Measurements from ENCODE around the gene DARS2.
"Not testable (repeated sequence)": the region's sequence is repeated elsewhere in the genome, so short reads cannot be mapped to it uniquely, and the experiment has no call there.

DARS2 gene

DNA sequence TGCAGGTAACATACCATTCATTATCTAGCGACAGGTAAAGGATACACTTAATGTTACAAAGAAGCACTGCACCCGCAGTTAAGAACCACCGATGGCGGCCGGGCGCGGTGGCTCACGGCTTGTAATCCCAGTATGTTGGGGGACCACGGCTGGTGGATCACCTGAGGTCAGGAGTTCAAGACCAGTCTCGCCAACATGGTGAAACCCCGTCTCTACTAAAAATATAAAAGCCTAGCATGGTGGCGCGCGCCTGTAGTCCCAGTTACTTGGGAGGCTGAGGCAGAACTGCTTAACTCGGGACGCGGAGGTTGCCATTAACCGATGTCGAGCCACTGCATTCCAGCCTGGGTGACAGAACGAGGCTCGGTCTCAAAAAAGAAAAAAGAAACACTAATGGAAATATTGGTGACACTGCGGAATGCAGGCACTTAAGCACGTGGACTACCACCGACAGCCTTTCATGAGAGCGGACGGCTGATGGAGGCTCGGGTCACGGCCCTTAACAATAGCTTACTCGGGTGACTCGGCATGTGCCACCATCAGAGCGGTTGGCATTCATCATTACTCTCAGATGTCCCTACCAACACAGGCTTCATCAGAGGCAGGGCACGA is 42.8 kb downstream of the DARS2 start:
- no peak for DNase-seq (ENCODE audit: low spot score in 2 of 2)
- ATAC-seq: no peak
- H3K36me3 Mint-ChIP-seq: peaks cover 82% of the 10 kb centered on the region
- no peaks in the 10 kb centered on the region for H3K9me3 Mint-ChIP-seq
- peak overlapping the region; percentile 99 for H3K27ac Mint-ChIP-seq
- peak overlapping the region; percentile 94 for H3K4me3 Mint-ChIP-seq
- H3K4me1 Mint-ChIP-seq: peaks cover 72% of the 10 kb centered on the region

DNA sequence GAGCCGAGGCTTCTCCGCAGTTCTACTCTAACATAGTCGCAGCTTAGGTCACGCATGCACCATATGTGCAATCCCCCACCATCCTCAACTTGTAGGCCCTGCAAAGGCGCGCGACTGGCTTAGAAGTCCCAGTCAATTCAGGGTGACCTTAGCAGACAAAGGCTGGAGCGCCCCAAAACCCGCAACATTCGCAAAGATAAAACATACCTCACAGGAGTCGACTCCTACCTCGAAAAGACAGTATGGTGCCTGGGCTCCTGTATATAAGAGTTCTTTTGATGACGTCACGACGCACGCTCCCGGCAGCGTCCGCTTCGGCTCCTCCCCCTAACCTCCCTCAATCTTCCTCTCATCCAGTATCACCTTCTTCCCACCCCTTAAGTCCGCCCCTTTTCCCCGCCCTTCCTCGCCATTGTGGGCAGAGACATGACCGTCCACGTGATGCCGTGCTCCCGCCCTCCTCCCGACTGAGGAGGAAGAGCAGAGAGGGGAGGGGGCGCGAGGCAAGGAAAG is 43.3 kb downstream of the DARS2 start, which contains the start of gene GAS5:
Gene GAS5 (minus strand): TSS at position 237 of the 513 bp plus-strand sequence.
- DNase-seq (ENCODE audit: low spot score in 2 of 2) (peak; percentile 81 to 99), ATAC-seq (peak; percentile 82)
- H3K4me3 Mint-ChIP-seq: peak within 1 kb of the TSS; percentile 94
- peaks cover 77% of the 10 kb centered on the region for H3K36me3 Mint-ChIP-seq
- H3K9me3 Mint-ChIP-seq: no peaks in the 10 kb centered on the region
- peak within 1 kb of the TSS; percentile 99 for H3K27ac Mint-ChIP-seq
- peaks cover 67% of the 10 kb centered on the region for H3K4me1 Mint-ChIP-seq

DNA sequence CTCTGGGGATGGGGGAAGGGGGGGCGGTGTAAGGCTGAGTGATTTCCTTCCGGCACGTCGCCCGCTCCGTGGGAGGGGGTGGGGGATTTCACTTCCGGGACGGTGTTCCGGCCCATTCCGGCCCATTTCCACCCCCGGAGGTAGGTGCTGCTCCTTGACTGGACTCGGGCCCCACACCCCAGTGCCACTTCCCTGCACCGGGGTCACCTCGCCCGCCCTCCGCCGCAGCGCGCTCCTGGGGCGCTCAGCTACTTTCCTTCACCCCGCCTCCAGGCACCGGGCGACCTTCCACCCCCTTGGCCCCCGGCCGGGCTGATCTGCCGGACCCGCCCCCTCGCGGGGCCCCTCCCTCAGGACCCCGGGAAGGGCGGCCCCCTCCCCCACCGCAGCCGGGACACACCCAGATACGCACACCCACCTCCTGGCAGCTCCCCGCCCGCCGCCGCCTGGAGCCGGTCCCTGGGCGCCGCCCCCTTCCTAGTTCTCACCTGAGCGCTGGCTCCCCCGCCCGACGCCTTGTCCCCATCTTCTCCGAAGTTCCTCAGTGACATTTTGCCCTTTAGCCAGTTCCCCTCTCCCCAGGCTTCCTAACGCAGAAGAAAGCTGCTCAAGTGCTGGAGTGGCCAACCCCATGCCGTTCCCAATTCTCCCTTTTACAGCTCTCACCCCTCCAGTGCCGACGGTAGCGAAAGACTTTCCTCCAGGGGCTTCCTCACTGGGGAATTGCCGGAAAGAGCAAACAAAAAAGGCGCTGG is 44.0 kb downstream of the DARS2 start, which contains the start of gene ZBTB37:
Gene ZBTB37 (plus strand): TSS at position 115 of the 755 bp plus-strand sequence. CDS start 1,846 bp downstream, outside the sequence.
- H3K9me3 Mint-ChIP-seq: no peaks in the 10 kb centered on the region
- H3K4me3 Mint-ChIP-seq: peak within 1 kb of the TSS; percentile 94

GRCh38 chr1:173869021-173869359 is 44.5 kb downstream of the DARS2 start:
- Mint-ChIP-seq H3K4me1 (peaks cover 62% of the 10 kb centered on the region), H3K36me3 (peaks cover 74% of the 10 kb centered on the region), H3K9me3 (no peaks in the 10 kb centered on the region), H3K4me3 (peak overlapping the region; percentile 94), H3K27ac (peak overlapping the region; percentile 99)
- ATAC-seq (no peak), DNase-seq (ENCODE audit: low spot score in 2 of 2) (no peak)

More for the DNA sequence above, 44.0 kb downstream of the DARS2 start, which contains the start of gene ZBTB37:
- H3K27ac Mint-ChIP-seq: peak within 1 kb of the TSS; percentile 99
- DNase-seq (ENCODE audit: low spot score in 2 of 2): peak; percentile 84 to 97
- peak; percentile 75 for ATAC-seq
- H3K4me1 Mint-ChIP-seq: peaks cover 65% of the 10 kb centered on the region
- peaks cover 74% of the 10 kb centered on the region for H3K36me3 Mint-ChIP-seq

DNA sequence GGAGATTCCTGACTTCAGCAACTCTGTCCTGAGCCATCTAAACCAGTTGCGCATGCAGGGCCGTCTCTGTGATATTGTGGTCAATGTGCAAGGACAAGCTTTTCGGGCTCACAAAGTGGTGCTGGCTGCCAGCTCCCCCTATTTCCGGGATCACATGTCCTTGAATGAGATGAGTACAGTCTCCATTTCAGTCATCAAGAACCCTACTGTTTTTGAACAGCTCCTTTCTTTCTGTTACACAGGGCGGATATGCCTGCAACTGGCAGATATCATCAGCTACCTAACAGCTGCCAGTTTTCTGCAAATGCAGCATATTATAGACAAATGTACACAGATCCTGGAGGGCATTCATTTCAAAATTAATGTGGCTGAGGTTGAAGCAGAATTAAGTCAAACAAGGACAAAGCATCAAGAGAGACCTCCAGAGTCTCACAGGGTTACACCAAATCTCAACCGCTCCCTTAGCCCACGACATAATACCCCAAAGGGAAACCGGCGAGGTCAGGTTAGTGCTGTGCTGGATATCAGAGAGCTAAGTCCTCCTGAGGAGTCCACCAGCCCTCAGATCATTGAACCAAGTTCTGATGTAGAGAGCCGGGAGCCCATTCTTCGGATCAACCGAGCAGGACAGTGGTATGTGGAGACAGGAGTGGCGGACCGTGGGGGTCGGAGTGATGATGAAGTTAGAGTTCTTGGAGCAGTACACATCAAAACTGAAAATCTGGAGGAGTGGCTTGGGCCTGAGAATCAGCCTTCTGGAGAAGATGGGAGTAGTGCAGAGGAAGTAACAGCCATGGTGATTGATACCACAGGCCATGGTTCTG is 46.0 kb downstream of the DARS2 start:
- peaks cover 71% of the 10 kb centered on the region for H3K36me3 Mint-ChIP-seq
- peaks cover 47% of the 10 kb centered on the region for H3K4me1 Mint-ChIP-seq
- H3K9me3 Mint-ChIP-seq: no peaks in the 10 kb centered on the region
- H3K4me3 Mint-ChIP-seq: peak overlapping the region; percentile 94
- DNase-seq (ENCODE audit: low spot score in 2 of 2) (peak in 1 of 2 donors; percentile 75), ATAC-seq (peak; percentile 50)
- H3K27ac Mint-ChIP-seq: peak overlapping the region; percentile 88

DNA sequence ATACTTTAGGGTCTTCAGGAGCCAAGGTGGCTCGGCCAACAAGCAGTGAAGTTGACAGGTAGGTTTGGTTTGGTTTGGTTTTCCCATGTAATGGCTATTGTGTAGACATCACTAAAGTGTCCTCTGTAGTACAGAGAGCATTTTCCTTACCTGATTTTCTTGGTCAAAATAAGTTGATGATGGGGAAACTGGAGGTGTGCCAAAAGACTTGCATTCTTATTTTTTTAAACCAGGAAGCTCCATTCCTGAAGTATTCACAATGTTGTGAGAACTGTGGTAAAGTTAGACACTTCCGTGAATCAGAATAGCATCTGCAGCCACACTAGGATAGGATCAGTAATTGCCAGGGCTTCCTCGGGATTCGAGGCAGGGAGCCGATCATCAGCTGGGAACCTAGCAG is 46.6 kb downstream of the DARS2 start:
- ATAC-seq (no peak), DNase-seq (ENCODE audit: low spot score in 2 of 2) (no peak)
- peaks cover 41% of the 10 kb centered on the region for H3K4me1 Mint-ChIP-seq
- peak overlapping the region; percentile 94 for H3K4me3 Mint-ChIP-seq
- no peaks in the 10 kb centered on the region for H3K9me3 Mint-ChIP-seq
- peaks cover 71% of the 10 kb centered on the region for H3K36me3 Mint-ChIP-seq
- peak overlapping the region; percentile 88 for H3K27ac Mint-ChIP-seq

DNA sequence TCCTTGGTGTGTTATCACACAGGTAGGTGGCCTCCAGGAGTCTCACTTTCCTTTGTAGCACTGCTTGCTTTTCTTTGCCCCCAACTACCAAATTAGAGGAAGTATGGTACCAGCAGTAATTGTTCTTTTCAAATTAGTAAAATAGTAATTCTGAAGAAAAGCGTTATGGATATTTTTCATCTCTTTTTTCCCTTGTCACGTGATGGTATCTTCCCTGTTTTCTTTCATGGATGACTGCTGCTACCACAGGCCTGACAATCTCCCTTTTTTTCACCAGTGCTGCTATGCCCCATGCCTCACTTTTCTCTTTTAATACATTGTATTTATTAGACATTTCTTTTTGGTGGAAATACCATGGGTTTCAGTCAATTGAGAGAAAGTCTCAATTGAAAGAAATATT is 47.0 kb downstream of the DARS2 start:
- Mint-ChIP-seq H3K27ac (peak overlapping the region; percentile 88), H3K9me3 (no peaks in the 10 kb centered on the region), H3K4me1 (peaks cover 37% of the 10 kb centered on the region), H3K36me3 (peaks cover 71% of the 10 kb centered on the region), H3K4me3 (peak overlapping the region; percentile 94)
- DNase-seq (ENCODE audit: low spot score in 2 of 2) (no peak), ATAC-seq (no peak)

GRCh38 chr1:173876732-173877131 is 52.3 kb downstream of the DARS2 start:
- H3K36me3 Mint-ChIP-seq: peaks cover 57% of the 10 kb centered on the region
- ATAC-seq: no peak
- H3K9me3 Mint-ChIP-seq: no peaks in the 10 kb centered on the region
- H3K4me3 Mint-ChIP-seq: no peak overlapping the region
- no peak overlapping the region for H3K27ac Mint-ChIP-seq
- H3K4me1 Mint-ChIP-seq: peaks cover 7% of the 10 kb centered on the region
- DNase-seq (ENCODE audit: low spot score in 2 of 2): no peak

DNA sequence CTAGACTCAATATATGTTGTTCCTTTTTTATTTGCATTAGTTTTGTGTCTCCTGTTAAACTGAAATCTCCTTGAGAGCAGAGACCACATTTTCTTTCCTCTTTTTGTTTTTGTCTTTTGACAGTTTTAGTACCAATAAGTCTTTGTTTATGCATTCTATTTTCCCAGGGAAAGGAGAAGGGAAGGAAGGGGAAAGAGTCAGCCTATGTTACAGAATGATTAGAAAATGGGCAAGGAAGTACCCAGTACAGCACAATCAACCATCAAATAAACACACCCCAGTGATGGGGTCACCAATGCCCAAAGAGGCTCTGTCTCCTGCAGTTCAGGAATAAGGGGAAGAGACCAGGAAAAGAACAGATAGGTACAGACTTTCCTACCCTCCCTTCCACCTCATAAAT is 53.8 kb downstream of the DARS2 start:
- no peak for DNase-seq (ENCODE audit: low spot score in 2 of 2)
- Mint-ChIP-seq H3K9me3 (no peaks in the 10 kb centered on the region), H3K36me3 (peaks cover 53% of the 10 kb centered on the region), H3K4me1 (peaks cover 4% of the 10 kb centered on the region), H3K27ac (peak overlapping the region; percentile 10), H3K4me3 (no peak overlapping the region)
- no peak for ATAC-seq

GRCh38 chr1:173881117-173881516 is 56.6 kb downstream of the DARS2 start:
- not testable (repeated sequence) for H3K27ac Mint-ChIP-seq; H3K9me3 Mint-ChIP-seq; H3K4me3 Mint-ChIP-seq; H3K4me1 Mint-ChIP-seq; DNase-seq (ENCODE audit: low spot score in 2 of 2); ATAC-seq
- peaks cover 35% of the 10 kb centered on the region for H3K36me3 Mint-ChIP-seq

GRCh38 chr1:173884701-173885100 is 60.2 kb downstream of the DARS2 start:
- H3K4me1 Mint-ChIP-seq: peaks cover 15% of the 10 kb centered on the region
- peak overlapping the region; percentile 79 for H3K27ac Mint-ChIP-seq
- DNase-seq (ENCODE audit: low spot score in 2 of 2) (no peak), ATAC-seq (no peak)
- peaks cover 14% of the 10 kb centered on the region for H3K36me3 Mint-ChIP-seq
- H3K9me3 Mint-ChIP-seq: no peaks in the 10 kb centered on the region
- H3K4me3 Mint-ChIP-seq: no peak overlapping the region

GRCh38 chr1:173886746-173887611 is 62.5 kb downstream of the DARS2 start:
- ATAC-seq: no peak
- Mint-ChIP-seq H3K27ac (peak overlapping the region; percentile 79), H3K9me3 (no peaks in the 10 kb centered on the region), H3K4me3 (no peak overlapping the region), H3K4me1 (peaks cover 15% of the 10 kb centered on the region), H3K36me3 (peaks cover 19% of the 10 kb centered on the region)
- no peak for DNase-seq (ENCODE audit: low spot score in 2 of 2)

DNA sequence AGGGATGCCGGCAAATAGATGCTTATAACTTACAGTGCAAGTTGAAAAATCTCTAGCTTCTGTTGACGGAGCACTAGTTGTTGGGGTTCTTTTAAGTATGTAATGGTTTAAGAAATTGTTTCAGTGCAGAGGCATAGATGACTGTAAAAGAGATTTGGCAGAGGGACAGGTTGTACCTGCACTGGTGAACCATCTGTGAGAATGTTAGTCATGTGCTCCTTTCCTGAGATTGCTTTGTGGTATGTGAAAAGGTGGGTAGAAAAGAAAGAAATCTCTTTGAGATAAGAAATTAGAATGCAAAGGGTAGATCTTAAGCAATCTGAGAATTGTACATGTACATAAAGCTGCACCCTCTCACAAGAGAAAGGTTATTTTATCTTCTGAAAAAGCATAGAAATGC is 63.2 kb downstream of the DARS2 start:
- H3K27ac Mint-ChIP-seq: no peak overlapping the region
- peaks cover 15% of the 10 kb centered on the region for H3K4me1 Mint-ChIP-seq
- no peak overlapping the region for H3K4me3 Mint-ChIP-seq
- DNase-seq (ENCODE audit: low spot score in 2 of 2) (no peak), ATAC-seq (peak; percentile 44)
- no peaks in the 10 kb centered on the region for H3K9me3 Mint-ChIP-seq
- peaks cover 19% of the 10 kb centered on the region for H3K36me3 Mint-ChIP-seq

- Mint-ChIP-seq H3K4me3 (no peak overlapping the region), H3K36me3 (peaks cover 19% of the 10 kb centered on the region), H3K4me1 (peaks cover 15% of the 10 kb centered on the region), H3K9me3 (no peaks in the 10 kb centered on the region), H3K27ac (no peak overlapping the region)
- no peak for ATAC-seq
- no peak for DNase-seq (ENCODE audit: low spot score in 2 of 2)
Observed at GRCh38 chr1:173888749-173889148, 64.3 kb downstream of the DARS2 start.

Data from stimulated activated effector memory CD8-positive, alpha-beta T cell treated with anti-CD3 and anti-CD28 coated beads, Interleukin-12 subunit alpha, Interleukin-12 subunit beta, amount 100 ng/mL, for 72 hours (primary cell).